DLD1 (cell line): ENCODE measurements around the gene TMPRSS3.

Experiments used
- in situ Hi-C: cut with HindIII; loops from 2 replicates; pipeline ENCODE4 v1.10.0; 2017; ENCODE audit warnings: low sequenced_read_pairs

TMPRSS3 gene

DNA sequence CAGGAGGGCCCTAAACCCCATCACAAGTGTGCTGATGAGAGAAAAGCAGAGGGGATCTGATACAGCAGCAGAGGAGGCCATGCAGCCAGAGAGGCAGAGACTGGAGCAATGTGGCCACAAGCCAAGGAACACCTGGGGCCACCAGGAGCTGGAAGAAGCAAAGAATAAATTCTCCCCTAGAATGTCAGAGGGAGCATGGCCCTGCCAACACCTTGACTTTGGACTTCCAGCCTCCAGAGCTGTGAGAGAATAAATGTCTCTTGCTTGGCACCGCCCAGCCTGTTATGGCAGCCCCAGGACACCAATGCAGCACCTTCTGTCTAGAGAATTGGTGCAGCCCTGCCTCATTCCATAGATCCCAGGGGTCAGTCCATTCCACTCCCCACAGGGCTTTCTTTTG is 33.2 kb upstream of the TMPRSS3 start:
- in situ Hi-C loops = loop anchor here (10.0 kb wide), 1 partner anchor 264 kb away; no protein-coding TSS in a partner anchor

DNA sequence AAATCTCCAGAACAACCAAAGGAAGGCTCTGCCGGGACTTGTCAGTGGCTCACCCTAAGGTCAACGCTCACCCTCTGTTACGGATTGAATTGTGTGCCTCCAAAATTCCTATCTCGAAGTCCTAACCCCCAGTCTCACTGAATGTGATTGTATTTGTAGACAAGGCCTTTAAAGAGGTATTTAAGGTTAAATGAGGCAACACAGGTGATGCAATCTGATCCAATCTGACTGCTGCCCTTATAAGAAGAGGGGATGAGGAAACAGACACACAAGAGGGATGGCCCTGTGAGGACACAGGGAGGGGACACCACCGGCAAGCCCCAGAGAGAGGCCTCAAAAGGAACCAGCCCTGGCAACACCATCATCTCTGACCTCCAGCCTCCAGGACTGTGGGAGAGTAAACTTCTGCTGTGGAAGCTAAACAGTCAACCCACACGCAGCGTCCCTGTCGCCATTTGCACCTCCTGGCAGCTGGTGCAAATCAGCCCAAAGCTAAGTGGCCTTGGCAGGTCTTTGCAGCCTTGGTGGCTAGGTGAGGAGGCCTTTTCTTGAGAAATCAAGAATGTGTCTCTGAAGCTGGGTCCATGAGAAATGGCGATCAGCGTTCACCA is 32.1 kb upstream of the TMPRSS3 start:
- in situ Hi-C loops = loop anchor here (10.0 kb wide), 1 partner anchor 263 kb away; no protein-coding TSS in a partner anchor

DNA sequence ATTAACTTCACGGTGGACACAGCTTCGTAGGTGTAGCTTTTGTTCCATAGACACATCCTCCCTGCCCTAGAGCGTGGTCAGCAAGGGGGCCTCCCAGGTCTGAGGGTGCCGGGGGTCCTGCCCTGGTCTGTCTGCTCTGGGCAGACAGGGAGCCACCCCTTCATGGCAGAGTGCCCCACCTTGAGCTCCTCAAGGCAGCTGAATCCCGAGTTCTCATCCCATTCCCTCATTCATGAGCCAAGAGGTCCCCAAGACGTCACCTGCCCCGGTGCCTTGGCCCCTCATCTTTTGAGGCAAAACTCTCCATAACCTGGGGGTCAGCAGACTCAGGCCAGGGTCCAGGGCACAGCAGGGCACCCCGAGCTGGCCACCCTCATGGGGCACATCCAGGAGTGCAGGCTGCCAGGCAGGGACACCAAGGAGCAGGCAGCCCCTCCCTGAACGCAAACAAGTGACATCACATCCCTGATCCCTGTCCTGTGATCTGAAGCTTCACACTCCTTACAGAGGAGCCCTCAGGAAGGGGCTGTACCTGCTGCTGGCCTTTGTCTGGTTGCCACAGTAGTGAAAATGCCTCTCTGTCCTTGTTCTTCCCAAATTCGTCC is 31.1 kb upstream of the TMPRSS3 start:
- in situ Hi-C loops = loop anchor here (10.0 kb wide), 1 partner anchor 262 kb away; no protein-coding TSS in a partner anchor

DNA sequence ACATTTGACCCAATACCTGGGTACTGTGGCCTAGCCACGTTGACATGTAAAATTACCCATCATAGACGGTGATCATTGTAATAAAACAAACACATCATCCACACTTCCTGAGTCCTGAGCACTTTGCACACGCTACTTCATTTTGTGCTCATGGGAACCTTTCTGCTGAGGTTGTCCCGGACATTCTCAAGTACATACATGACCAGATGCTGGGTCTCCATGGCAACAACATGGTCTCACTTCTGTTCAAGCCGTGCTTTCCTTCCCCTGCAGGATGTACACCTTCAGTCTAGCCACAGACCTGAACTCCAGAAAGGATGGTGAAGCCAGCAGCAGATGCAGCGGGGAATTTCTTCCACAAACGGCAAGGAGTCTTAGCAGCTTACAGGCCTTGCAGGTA is 30.6 kb upstream of the TMPRSS3 start:
- in situ Hi-C loops = loop anchor here (10.0 kb wide), 1 partner anchor 262 kb away; no protein-coding TSS in a partner anchor

DNA sequence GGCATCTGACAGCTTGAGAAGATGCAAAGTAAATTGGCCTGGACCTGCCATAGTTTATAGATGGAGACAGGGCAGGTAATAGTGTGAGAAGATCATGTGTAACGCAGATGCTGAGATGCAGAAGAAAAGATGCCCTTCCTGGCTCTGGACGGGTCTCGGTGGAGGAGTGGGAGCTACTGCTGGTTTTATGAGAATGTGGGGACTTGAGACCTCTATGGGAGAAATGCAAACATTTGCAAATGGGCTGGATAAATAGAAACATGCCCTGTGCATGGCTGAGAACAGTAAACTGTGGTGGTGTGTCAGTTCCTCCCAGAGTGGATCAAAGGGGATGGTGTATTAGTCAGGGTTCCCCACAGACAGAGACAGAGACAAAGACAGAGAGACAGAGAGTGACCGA is 29.7 kb upstream of the TMPRSS3 start:
- in situ Hi-C loops = loop anchor here (10.0 kb wide), 1 partner anchor 261 kb away; no protein-coding TSS in a partner anchor

DNA sequence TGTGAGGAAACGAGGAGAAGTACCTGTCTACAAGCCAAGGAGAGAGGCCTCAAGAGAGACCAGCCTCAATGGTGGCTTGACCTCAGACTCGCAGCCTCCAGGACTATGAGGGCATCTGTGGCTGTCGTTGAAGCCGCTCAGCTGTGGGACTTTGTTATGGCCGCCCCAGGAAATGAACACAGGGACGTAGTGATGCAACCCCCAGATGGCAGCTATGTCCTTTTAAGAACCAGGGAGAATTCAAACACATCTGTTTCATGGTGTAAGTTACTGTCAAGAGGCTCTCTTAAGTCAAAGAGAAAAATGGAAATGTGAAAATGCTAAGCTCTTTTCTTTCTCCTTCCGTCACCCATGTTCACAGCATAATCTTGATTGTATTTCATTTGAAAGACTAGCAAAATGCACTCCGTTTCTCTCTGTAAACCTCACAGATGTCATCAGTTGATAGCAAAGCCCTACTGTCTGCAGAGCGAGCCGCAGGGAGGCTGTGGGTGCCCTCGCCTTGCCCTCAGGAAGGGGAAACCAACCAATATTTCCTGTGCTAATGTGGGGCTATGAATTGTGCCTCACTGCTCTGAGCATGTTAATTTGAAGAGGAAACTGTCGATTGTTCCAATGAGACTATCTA is 29.2 kb upstream of the TMPRSS3 start:
- in situ Hi-C loops = loop anchor here (10.0 kb wide), 1 partner anchor 260 kb away; no protein-coding TSS in a partner anchor

DNA sequence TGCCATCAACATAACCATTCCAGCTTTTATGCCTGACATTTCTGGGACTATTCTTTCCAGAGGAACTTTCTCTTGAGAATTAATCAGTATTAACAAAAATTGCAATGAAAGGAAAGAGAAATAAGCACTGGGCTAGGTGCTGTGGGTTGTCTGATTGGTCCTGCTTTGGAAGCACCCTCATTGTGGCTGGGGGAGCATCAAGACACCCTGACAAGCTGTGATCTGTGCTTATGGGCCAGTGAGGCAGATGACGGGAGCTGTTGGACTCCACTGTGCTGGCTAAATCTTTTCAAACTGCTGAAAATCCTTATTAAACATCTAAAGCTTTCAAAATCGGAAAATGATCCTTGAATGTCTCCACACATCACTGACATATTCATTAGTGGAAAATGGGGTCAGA is 27.8 kb upstream of the TMPRSS3 start:
- in situ Hi-C loops = loop anchor here (10.0 kb wide), 1 partner anchor 259 kb away; no protein-coding TSS in a partner anchor

DNA sequence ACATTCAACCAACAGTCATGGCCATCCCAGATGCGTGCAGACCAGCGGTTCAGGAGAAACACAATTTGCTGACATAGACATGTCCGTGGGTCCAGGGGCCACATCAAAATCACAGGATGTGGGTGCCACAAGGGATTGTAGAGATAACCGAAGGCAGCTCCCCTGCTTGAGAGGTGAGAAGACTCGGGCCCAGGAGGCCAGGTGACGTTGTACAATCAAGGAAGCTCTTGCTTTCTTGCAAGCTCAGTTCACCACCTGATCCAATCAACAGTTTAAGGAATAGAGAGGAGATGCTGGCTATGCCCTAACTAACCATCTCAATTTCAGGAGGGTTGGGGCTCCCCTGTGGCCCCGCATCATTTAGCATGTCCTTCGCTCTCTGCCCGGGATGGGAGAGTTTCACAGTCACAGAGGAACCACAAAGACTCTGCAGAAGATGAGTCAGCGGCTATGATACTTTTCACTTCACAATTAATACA is 27.4 kb upstream of the TMPRSS3 start:
- in situ Hi-C loops = loop anchor here (10.0 kb wide), 1 partner anchor 258 kb away; no protein-coding TSS in a partner anchor

DNA sequence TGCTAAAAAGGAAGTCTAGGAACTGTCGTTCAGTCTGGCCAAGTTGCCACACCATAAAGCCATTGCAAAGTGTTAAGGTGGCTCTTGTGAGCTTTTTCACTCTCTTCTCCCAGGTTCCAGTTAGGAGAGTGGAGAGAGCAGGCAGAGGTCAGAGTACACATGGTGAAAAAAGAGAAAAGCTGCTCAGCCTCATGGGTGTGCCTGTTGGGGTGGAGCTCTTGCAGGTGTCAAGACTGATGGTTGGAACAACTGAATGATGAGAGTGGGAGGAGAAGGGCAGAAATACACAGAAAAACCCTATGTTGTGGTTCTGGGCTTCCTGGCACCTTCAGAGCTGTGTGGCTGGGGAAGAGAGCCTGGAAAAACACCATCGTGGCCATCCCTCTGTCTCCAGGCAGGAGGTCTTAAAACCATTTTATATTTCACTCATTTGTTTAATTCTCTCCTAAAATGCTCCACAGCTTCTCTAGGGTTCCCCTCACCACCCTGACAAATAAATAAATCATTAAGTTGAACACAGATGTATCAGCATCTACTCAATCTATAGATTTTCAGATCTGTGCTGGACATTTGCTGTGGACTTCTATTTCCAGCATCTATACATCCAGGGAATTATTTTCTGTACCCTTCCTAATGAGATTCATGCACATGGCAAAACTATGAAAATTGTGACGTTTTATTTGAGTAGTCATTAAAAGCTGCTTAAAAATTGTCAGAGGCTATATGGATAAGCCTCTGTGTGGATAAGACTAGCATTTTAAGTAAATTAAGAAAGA is 25.4 kb upstream of the TMPRSS3 start:
- in situ Hi-C loops = loop anchor here (10.0 kb wide), 1 partner anchor 256 kb away; no protein-coding TSS in a partner anchor

DNA sequence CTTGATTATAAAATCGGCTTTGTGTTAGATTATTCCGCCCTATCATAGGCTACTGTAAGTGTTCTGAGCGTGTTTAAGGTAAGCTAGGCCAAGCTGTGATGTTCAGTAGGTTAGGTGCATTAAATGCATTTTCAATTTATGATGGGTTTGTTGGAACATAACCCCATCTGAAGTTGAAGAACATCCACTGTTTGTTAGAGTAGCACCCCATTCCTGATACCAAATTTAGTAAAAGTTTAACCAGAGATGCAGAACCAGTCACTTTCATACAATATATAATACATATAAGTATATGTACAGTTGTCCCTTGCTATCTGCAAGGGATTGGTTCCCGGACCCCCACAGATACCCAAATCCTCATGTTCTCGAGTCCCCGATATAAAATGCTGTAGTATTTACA is 24.0 kb upstream of the TMPRSS3 start:
- in situ Hi-C loops = loop anchor here (10.0 kb wide), 1 partner anchor 255 kb away; no protein-coding TSS in a partner anchor

DNA sequence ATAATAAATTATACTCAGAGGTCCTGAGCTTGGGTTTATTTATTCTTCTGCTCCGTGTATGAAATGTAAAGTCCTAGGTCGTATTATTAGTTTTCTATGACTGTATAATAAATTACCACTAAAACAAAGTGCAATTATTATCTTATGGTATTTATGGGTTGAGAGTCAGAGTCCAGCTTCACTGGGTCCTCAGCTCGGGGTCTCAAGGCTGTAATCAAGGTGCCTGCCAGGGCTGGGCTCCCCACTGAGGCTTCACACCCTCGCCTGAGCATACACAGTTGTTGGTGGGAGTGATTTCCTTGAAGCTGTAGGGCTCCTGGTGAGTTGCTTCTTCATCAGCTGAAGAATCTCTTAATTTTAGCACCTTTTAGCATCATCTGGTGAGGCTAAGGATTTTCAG is 23.0 kb upstream of the TMPRSS3 start:
- in situ Hi-C loops = no loop called here

DNA sequence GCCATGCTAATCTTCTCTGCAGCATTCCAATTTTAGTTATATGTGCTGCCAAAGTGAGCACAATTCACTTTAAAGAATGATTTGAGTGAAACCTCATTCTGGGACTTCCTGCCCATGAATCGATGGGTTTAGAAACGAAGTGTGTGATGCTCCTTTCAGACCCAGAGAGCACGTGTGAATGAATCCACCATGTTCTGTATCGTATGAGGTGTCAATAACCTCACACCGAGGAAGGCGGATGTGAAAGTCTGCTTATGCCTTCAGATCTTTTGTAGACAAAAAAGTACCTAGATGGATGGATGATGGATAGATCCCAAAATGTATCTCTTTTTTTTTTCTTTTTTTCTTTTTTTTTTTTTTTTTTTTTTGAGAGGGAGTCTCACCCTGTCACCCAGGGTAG is 21.7 kb upstream of the TMPRSS3 start:
- in situ Hi-C loops = no loop called here

DNA sequence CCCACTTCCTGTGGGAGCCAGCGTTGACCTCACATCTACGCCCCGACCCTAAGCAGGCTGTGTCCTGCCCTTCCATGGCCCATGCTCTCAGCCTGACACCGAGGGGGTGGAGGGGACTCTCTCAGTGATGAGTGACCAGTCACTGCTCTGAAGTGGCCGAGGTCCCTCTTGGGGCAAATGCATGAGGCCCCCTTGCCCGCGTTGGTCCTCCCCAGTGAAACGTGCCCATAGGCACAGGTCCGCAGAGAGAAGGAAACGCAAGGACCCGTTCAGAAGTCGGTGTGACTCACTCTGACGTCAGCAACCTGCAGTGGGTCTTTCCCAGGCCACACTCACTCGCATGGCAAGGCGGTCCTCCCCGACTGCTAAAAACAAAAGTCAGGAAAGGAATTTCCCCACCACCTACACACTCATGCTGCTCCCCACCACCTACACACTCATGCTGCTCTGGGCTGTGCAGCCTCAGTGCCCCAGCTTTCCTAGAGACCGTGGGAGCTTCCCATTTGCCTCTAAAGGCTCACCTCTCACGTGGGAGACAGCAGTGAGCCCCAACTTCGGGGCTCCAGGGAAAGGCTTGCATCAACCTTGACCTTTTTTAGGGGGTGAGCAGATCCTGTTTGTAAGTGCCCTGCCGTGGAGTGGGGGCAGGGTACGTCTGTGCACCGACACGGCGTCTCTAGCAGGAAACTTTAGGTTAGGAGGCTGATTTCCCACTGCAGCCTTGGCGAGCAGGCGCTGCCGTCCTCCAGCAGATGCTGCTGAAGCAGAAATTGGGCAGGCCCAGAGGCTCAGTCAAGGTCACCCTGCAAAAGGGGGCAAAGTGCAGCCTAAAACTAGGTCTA is 19.3 kb upstream of the TMPRSS3 start:
- in situ Hi-C loops = no loop called here

DNA sequence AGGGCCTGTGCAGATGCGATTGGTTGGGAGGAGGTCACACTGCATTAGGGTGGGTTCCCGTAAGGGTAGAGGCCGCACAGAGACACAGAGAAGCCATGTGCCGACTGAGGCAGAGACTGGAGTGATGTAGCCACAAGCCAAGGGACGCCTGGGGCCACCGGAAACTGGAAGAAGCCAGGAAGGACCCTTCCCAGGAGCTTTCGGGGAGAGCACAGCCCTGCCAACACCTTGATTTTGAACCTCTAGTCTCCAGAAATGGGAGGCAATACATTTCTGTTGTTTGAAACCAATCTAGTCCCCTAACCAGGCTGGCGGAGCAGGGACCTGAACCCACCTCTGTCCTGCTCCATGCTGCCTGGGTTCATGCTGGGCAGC is 18.7 kb upstream of the TMPRSS3 start:
- in situ Hi-C loops = no loop called here

DNA sequence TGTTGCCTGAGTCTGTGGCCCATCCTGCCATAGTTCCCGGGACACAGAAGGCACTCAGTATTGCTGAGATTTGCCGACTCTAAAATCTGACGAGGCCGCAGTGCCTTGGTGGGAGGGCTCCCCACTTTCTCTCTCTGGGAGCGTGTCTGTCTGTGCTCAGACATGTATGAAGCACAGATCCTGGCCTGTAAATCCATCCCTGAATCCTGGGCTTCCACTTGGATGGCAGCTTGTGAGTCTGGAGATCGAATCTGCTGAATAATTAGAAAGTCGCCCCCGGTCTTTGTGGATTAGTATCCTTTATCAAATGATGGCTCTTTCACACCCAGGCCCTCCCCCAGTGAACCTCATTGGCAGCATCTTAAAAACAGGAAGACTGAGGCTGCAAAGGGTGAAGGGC is 18.2 kb upstream of the TMPRSS3 start:
- in situ Hi-C loops = no loop called here

DNA sequence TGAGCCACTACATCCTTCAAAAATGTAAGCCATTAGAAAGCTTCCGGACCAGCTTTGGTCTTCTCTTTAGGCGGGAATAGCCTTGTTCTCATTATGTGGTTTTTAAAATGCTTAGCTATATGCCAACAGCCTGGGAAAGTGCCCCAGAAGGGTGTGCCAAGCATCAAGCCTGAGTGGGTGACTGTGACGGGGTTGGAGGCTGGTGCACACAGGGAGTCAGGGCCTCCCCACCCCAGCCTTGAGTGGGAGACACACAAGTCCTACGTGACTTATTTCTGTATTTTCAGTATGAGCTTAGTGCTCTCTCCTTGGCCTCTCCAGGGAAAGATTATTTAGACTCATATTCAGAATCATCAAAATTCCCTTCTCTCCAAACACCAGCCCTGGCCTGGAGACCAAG is 17.6 kb upstream of the TMPRSS3 start:
- in situ Hi-C loops = no loop called here

DNA sequence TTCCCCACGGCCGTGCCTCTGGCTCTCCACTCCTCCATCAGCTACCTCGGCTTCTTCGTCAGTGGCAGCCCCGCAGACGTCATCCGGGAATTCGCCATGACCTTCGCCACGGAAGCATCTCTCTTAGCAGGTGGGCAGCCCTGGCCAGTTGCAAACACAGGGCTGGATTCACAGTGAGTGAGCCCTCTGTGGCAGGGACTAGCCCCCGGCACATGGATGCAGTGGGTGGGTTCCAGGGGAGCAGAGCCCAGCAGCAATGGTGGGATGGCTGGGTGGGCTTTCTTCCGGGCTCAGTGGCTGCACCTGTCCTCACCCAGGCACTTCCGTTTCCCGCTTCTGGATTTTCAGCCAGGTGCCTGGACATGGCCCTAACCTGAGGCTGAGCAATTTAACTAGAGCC is 17.2 kb upstream of the TMPRSS3 start:
- in situ Hi-C loops = no loop called here

DNA sequence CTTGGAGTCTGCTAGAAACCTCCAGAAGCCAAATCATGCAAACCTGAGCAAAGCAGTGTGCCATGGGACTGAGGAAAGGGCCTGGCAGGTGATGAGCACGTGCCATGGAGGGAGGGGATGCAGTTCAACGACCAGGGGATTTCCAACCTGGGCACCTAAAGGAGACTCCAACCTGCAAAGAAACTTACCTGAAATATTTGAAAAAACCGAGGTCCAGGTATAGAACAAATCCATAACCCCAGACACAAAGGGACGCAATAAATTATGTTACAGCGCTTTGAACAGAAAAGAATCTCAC is 16.7 kb upstream of the TMPRSS3 start:
- in situ Hi-C loops = no loop called here

DNA sequence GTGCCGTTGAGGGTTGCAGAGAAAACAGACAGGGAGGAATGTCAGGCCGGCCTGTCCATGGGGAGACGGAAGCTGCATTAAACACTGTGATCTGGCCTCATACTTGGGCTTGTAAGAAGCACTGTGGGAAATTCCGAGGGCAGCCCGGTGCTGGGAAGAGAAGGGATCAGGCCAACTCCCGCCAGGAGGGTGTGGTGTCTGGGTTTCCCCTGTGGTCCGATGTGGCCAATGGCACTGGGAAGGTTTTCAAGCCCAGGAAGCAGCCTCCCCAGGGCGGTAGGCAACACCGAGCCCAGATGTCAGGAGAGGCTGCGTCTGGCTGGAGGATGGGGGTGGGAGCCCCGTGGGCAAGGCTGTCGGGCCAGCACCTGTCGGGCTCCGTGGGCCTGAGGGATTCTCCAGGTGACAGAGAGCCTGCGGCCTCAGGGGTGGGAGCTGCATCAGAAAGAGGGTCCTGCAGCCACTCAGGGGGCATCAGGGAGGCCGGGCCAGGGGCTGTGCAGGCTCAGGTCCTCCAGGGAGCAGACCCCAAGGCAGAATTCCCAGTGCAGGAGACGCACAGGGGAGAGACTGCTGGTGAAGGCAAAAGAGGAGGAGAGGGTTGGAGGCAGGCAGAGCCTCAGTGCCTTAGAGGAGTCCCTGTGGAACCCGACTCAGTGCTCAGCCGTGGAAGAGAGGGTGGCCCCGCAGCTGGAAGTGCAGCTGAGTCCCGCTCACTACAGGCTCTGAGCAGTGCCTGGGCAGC is 16.2 kb upstream of the TMPRSS3 start:
- in situ Hi-C loops = no loop called here
